Endodermal cell (in vitro differentiated cells): Measurements from ENCODE around the gene LCE1D. TPM values are rescaled to one million over a fixed set of nuclear protein-coding genes. Genes with fewer than 3 reads are reported as not detected.

Experiments
- DNase-seq: peaks from one replicate; pipeline ENCODE4 v3.0.0-alpha.2; 2017
- H3K27ac ChIP-seq: 2 replicates; pipeline ENCODE4 v1.5.1; 2013; ENCODE audit warnings: mild to moderate bottlenecking, low read depth, low read length, moderate library complexity
- H3K27me3 ChIP-seq: 2 replicates; pipeline ENCODE4 v1.6.1; 2013; ENCODE audit warnings: mild to moderate bottlenecking, low read length, moderate library complexity; ENCODE audit not compliant: insufficient read depth, control insufficient read depth, poor library complexity, severe bottlenecking
- H3K36me3 ChIP-seq: 2 replicates; pipeline ENCODE4 v1.7.0; 2013; ENCODE audit warnings: mild to moderate bottlenecking, low read length, moderate library complexity; ENCODE audit not compliant: control insufficient read depth, insufficient read depth
- H3K4me1 ChIP-seq: one replicate; pipeline ENCODE4 v1.7.0; 2013; ENCODE audit warnings: low read length; ENCODE audit not compliant: control insufficient read depth, insufficient read depth
- H3K4me3 ChIP-seq: 2 replicates; pipeline ENCODE4 v1.5.1; 2013; ENCODE audit warnings: mild to moderate bottlenecking, low read length, moderate library complexity
- H3K9ac ChIP-seq: 2 replicates; pipeline ENCODE4 v1.6.1; 2013; ENCODE audit warnings: mild to moderate bottlenecking, low read length, moderate library complexity; ENCODE audit not compliant: poor library complexity, severe bottlenecking; ENCODE audit errors: extremely low read depth
- H3K9me3 ChIP-seq: 2 replicates; pipeline ENCODE4 v1.6.1; 2013; ENCODE audit warnings: mild to moderate bottlenecking, low read length, moderate library complexity; ENCODE audit not compliant: control insufficient read depth
- H3K27ac Mint-ChIP-seq: 2 replicates; pipeline ENCODE4 v1.8.0; 2020; ENCODE audit warnings: mixed read lengths
- H3K27me3 Mint-ChIP-seq: 2 replicates; pipeline ENCODE4 v1.8.0; 2021; ENCODE audit warnings: mild to moderate bottlenecking, mixed read lengths; ENCODE audit not compliant: insufficient read depth
- H3K36me3 Mint-ChIP-seq: 2 replicates; pipeline ENCODE4 v1.8.0; 2020; ENCODE audit warnings: low read depth, mixed read lengths
- H3K4me1 Mint-ChIP-seq: 2 replicates; pipeline ENCODE4 v1.8.0; 2020; ENCODE audit warnings: mixed read lengths
- H3K4me3 Mint-ChIP-seq: 2 replicates; pipeline ENCODE4 v1.8.0; 2020; ENCODE audit warnings: mild to moderate bottlenecking, moderate library complexity, mixed read lengths
- H3K9me3 Mint-ChIP-seq: 2 replicates; pipeline ENCODE4 v1.8.0; 2020; ENCODE audit warnings: mild to moderate bottlenecking, mixed read lengths
- WGBS, 2 experiments: methylation state at CpG; one replicate each; pipeline versions ENCODE4 v1.1.5 to v1.1.7; 2013; ENCODE audit warnings: missing lambda C conversion rate in 2 of 2, mixed read lengths in 1 of 2; ENCODE audit not compliant: insufficient coverage in 1 of 2, insufficient read length in 1 of 2; 5-methylcytosine and 5-hydroxymethylcytosine counted together
- total RNA-seq, 2 donors: library from RNA; stranded (reverse); fragmentation: NEBNext Ultra II Directional in 1 of 2; extraction: Animal tissue kit (Norgen Biotek cat#: 25700) in 1 of 2; gene quantifications; 2 replicates in 1 of 2; 3 replicates in 1 of 2; pipeline ENCODE4 v1.2.1, GENCODE V29; 2021
- TF ChIP-seq, protein P1 (sequence below): fragments of 200-600 bp; sonication (generic); conservative IDR thresholded peaks from 2 replicates; pipeline ENCODE4 v1.5.0; 2021; ENCODE audit warnings: antibody characterized with exemption, mild to moderate bottlenecking

Gene LCE1D
- total RNA-seq, 2 donors from 2014 or later, result not detected

DNA sequence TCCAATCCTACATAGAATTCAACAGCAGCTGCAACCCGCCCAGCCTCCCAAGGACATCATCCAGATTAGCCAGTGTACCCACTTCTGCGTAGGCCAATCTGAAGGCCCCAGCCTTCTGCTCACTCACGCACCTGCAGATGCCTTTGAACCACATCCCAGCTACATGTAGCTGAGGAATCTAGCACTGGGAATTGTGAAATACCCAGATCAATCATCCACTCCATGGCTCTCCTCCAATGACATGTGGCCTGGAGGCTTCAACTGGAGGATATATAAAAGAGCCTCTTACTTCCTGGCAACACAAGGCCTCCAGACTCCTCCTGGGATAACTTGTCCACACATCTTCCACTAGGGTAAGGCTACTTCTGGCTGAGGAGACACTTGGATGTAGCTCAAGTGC is 46.0 kb downstream of the LCE1D start, which contains the start of gene LCE6A:
TSS of gene LCE6A (plus strand) at position 301 of the 400 bp plus-strand sequence. CDS start 665 bp downstream, outside the sequence.
- DNase-seq, result no peak
- TF ChIP-seq, protein P1, sequence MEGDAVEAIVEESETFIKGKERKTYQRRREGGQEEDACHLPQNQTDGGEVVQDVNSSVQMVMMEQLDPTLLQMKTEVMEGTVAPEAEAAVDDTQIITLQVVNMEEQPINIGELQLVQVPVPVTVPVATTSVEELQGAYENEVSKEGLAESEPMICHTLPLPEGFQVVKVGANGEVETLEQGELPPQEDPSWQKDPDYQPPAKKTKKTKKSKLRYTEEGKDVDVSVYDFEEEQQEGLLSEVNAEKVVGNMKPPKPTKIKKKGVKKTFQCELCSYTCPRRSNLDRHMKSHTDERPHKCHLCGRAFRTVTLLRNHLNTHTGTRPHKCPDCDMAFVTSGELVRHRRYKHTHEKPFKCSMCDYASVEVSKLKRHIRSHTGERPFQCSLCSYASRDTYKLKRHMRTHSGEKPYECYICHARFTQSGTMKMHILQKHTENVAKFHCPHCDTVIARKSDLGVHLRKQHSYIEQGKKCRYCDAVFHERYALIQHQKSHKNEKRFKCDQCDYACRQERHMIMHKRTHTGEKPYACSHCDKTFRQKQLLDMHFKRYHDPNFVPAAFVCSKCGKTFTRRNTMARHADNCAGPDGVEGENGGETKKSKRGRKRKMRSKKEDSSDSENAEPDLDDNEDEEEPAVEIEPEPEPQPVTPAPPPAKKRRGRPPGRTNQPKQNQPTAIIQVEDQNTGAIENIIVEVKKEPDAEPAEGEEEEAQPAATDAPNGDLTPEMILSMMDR, result no peak
- H3K4me3 ChIP-seq, result no peak within 1 kb of the TSS
- H3K4me1 ChIP-seq, result no peaks in the 10 kb centered on the region
- WGBS, 2 experiments, result 74 to 77% methylated on average over 3 of the region's 3 CpGs
- Mint-ChIP-seq H3K27ac (no peak within 1 kb of the TSS), H3K9me3 (peaks cover 73% of the 10 kb centered on the region), H3K4me3 (no peak within 1 kb of the TSS), H3K36me3 (no peaks in the 10 kb centered on the region), H3K27me3 (no peaks in the 10 kb centered on the region), H3K4me1 (no peaks in the 10 kb centered on the region)
- H3K27ac ChIP-seq, result no peak within 1 kb of the TSS
- H3K36me3 ChIP-seq, result no peaks in the 10 kb centered on the region
- H3K9me3 ChIP-seq, result peaks cover 63% of the 10 kb centered on the region
- H3K9ac ChIP-seq, result no peak within 1 kb of the TSS
- no peaks in the 10 kb centered on the region for H3K27me3 ChIP-seq

Other genes starting within 250 kb of the LCE1D start
- gene LCE3E, start 229.9 kb upstream of the LCE1D start, total RNA-seq, result not detected
- not detected for gene LCE3D, start 216.2 kb upstream of the LCE1D start, total RNA-seq
- not detected for gene LCE3C, start 196.5 kb upstream of the LCE1D start, total RNA-seq
- not detected for gene LCE3B, start 182.9 kb upstream of the LCE1D start, total RNA-seq
- gene LCE3A, start 173.6 kb upstream of the LCE1D start, total RNA-seq, result not detected
- gene LCE2D, start 133.3 kb upstream of the LCE1D start, total RNA-seq, result not detected
- gene LCE2C, start 121.4 kb upstream of the LCE1D start, total RNA-seq, result not detected
- gene LCE2B, start 110.6 kb upstream of the LCE1D start, total RNA-seq, result not detected
- gene LCE2A, start 98.4 kb upstream of the LCE1D start, total RNA-seq, result not detected
- not detected for gene LCE4A, start 88.6 kb upstream of the LCE1D start, total RNA-seq
- gene KPRP, start 38.7 kb upstream of the LCE1D start, total RNA-seq, result not detected
- gene LCE1F, start 21.6 kb upstream of the LCE1D start, total RNA-seq, result not detected
- gene LCE1E, start 10.5 kb upstream of the LCE1D start, total RNA-seq, result not detected
- not detected for gene LCE1C, start 9.9 kb downstream of the LCE1D start, total RNA-seq
- not detected for gene LCE1B, start 15.2 kb downstream of the LCE1D start, total RNA-seq
- gene LCE1A, start 30.8 kb downstream of the LCE1D start, total RNA-seq, result not detected
- gene LCE6A, start 46.1 kb downstream of the LCE1D start, total RNA-seq, result not detected
- gene LCE7A, start 63.3 kb downstream of the LCE1D start, total RNA-seq, result not detected
- not detected for gene SMCP, start 81.6 kb downstream of the LCE1D start, total RNA-seq
- not detected for gene IVL, start 111.8 kb downstream of the LCE1D start, total RNA-seq
- gene SPRR5, start 150.5 kb downstream of the LCE1D start, total RNA-seq, result not detected
- gene SPRR4, start 173.9 kb downstream of the LCE1D start, total RNA-seq, result not detected
- gene SPRR1A, start 187.4 kb downstream of the LCE1D start, total RNA-seq, result not detected
- not detected for gene SPRR3, start 205.0 kb downstream of the LCE1D start, total RNA-seq
- gene SPRR1B, start 234.5 kb downstream of the LCE1D start, total RNA-seq, result not detected
- gene SPRR2D, start 244.4 kb downstream of the LCE1D start, total RNA-seq, result under 1 TPM in 1 of 2 donors, not detected in 1; 0.42 TPM